GM12878 (cell line): Measurements from ENCODE around the gene CASP4. TPM values are rescaled to one million over a fixed set of nuclear protein-coding genes. Genes with fewer than 3 reads are reported as not detected.

Experiments used
- ATAC-seq: fragments of 200-7000 bp; cut with Tn5 transposase; 3 replicates; pipeline ENCODE4 v1.9.1; 2020; ENCODE audit warnings: mild to moderate bottlenecking, moderate library complexity
- BruUV-seq: library from RNA; stranded (reverse); fragments of 400-500 nt; replicated peaks from 2 replicates; lab custom pipeline; 2021; lab: Mats Ljungman, UMichigan
- CTCF ChIA-PET: fragments of 300-600 bp; sonication (Branson Sonifier 250); formaldehyde crosslinking; extraction: SDS; loops from one replicate; lab custom pipeline; 2021; ENCODE audit warnings: inconsistent platforms; lab: Yijun Ruan, JAX
- POLR2A ChIA-PET: fragments of 350-600 bp; formaldehyde crosslinking; extraction: SDS; loops from one replicate; lab custom pipeline; 2021; ENCODE audit warnings: inconsistent platforms; lab: Charles Lee
- RAD21 ChIA-PET: fragments of 300-600 bp; sonication (Branson Sonifier 250); formaldehyde crosslinking; loops from one replicate; lab custom pipeline; 2023; ENCODE audit warnings: antibody characterized with exemption; ENCODE audit not compliant: unreplicated experiment; lab: Charles Lee
- SMC1A ChIA-PET: fragments of 300-600 bp; sonication (Branson Sonifier 250); formaldehyde crosslinking; loops from one replicate; lab custom pipeline; 2023; ENCODE audit not compliant: unreplicated experiment, uncharacterized antibody; lab: Charles Lee
- DNase-seq: peaks from one replicate; pipeline ENCODE4 v3.0.0-alpha.2; 2011; ENCODE audit warnings: low read depth, low spot score
- FAIRE-seq: peaks from 3 replicates; lab custom pipeline; 2011; peaks lifted over from hg19 to GRCh38; lab: Jason Lieb, UNC
- H2AFZ ChIP-seq: 2 replicates; pipeline ENCODE4 v1.6.0; 2011; ENCODE audit warnings: low read depth, low read length, control low read depth; ENCODE audit not compliant: control insufficient read depth
- H3K27ac ChIP-seq: 2 replicates; pipeline ENCODE4 v1.5.1; 2011; ENCODE audit warnings: control low read depth; ENCODE audit not compliant: control insufficient read depth, insufficient read depth
- H3K27me3 ChIP-seq, 2 experiments: replicated peaks in 1 of 2; 2 replicates each; pipeline versions ENCODE4 v1.6.0 to v1.6.1; 2011; ENCODE audit warnings: low read length in 1 of 2; ENCODE audit not compliant: control insufficient read depth in 2 of 2, insufficient read depth in 2 of 2
- H3K36me3 ChIP-seq, 2 experiments: 2 replicates each; pipeline ENCODE4 v1.5.1; 2011; ENCODE audit warnings: low read length in 1 of 2; ENCODE audit not compliant: control insufficient read depth in 2 of 2, insufficient read depth in 2 of 2
- H3K4me1 ChIP-seq: 2 replicates; pipeline ENCODE4 v1.6.1; 2011; ENCODE audit warnings: mild to moderate bottlenecking, low read length, moderate library complexity, mixed read lengths; ENCODE audit not compliant: control insufficient read depth, insufficient read depth
- H3K4me2 ChIP-seq: 2 replicates; pipeline ENCODE4 v1.6.0; 2011; ENCODE audit warnings: control low read depth; ENCODE audit not compliant: control insufficient read depth, insufficient read depth
- H3K4me3 ChIP-seq: fragments of 200-600 bp; sonication (generic); 2 replicates; pipeline ENCODE4 v1.5.1; 2016
- H3K79me2 ChIP-seq: 2 replicates; pipeline ENCODE4 v1.6.0; 2011; ENCODE audit warnings: low read length; ENCODE audit not compliant: control insufficient read depth, insufficient read depth
- H3K9ac ChIP-seq: 2 replicates; pipeline ENCODE4 v1.8.0; 2011; ENCODE audit warnings: low read length, control low read depth, mixed read lengths; ENCODE audit not compliant: control insufficient read depth, insufficient read depth
- H3K9me3 ChIP-seq: replicated peaks from 3 replicates; pipeline ENCODE4 v1.5.1; 2011; ENCODE audit warnings: mild to moderate bottlenecking, low read length; ENCODE audit not compliant: control insufficient read depth, insufficient read depth
- H4K20me1 ChIP-seq: 2 replicates; pipeline ENCODE4 v1.6.0; 2011; ENCODE audit not compliant: control insufficient read depth, insufficient read depth
- BRCA1 ChIP-seq: IDR thresholded peaks from 2 replicates; pipeline ENCODE4 v1.6.1; 2011; ENCODE audit warnings: low read depth, low read length, improper control_type of control experiment
- CBX3 ChIP-seq: fragments of 200-600 bp; sonication (generic); IDR thresholded peaks from 2 replicates; pipeline ENCODE4 v1.6.1; 2016; ENCODE audit warnings: low read depth, borderline replicate concordance
- CEBPB ChIP-seq, 2 experiments: fragments of 150-350 bp in 1 of 2; IDR thresholded peaks; 2 replicates each; pipeline ENCODE4 v1.6.1; 2012 to 2014; ENCODE audit warnings: low read depth in 2 of 2, low read length in 2 of 2, borderline replicate concordance in 1 of 2, inconsistent platforms in 1 of 2
- CHD1 ChIP-seq: IDR thresholded peaks from 2 replicates; pipeline ENCODE4 v1.6.1; 2012; ENCODE audit warnings: low read depth, low read length, improper control_type of control experiment
- CREM ChIP-seq: IDR thresholded peaks from 2 replicates; pipeline ENCODE4 v1.6.1; 2014; ENCODE audit warnings: antibody characterized with exemption, low read depth
- FOS ChIP-seq: IDR thresholded peaks from 3 replicates; pipeline ENCODE4 v1.6.1; 2011; ENCODE audit warnings: borderline replicate concordance; ENCODE audit not compliant: insufficient read length; ENCODE audit errors: extremely low read depth
- HDGF ChIP-seq: fragments of 450-650 bp; IDR thresholded peaks from 2 replicates; pipeline ENCODE4 v1.6.1; 2016; ENCODE audit warnings: antibody characterized with exemption
- NR2C1 ChIP-seq: fragments of 450-650 bp; IDR thresholded peaks from 2 replicates; pipeline ENCODE4 v1.6.1; 2017; ENCODE audit warnings: antibody characterized with exemption, mild to moderate bottlenecking, moderate library complexity
- RAD51 ChIP-seq: fragments of 450-650 bp; IDR thresholded peaks from 2 replicates; pipeline ENCODE4 v1.6.1; 2016; ENCODE audit warnings: moderate library complexity, mild to moderate bottlenecking, inconsistent platforms
- WGBS: methylation state at CpG from one replicate; pipeline ENCODE4 v1.1.6; 2016; ENCODE audit warnings: low lambda C conversion rate; ENCODE audit not compliant: insufficient replicate concordance, insufficient coverage; ENCODE audit errors: missing lambda C conversion rate; 5-methylcytosine and 5-hydroxymethylcytosine counted together
- in situ Hi-C: fragments of 300-500 bp; cut with MboI; formaldehyde crosslinking; loops from 9 replicates; pipeline ENCODE4 v1.14.3; 2018; ENCODE audit warnings: mixed read lengths
- intact Hi-C: fragments of 100-400 bp; cut with micrococcal nuclease; formaldehyde crosslinking; loops from one replicate; pipeline ENCODE4 v1.14.2; 2022; ENCODE audit not compliant: unreplicated experiment
- polyA plus RNA-seq, 11 experiments: library from polyadenylated mRNA; depleted of rRNA in 4 of 11; unstranded in 6 of 11; stranded (reverse) in 5 of 11; fragments of >200 nt; fragmentation: Nextera tagmentation in 4 of 11; fragmentation: Illumina TruSeq in 1 of 11; extraction: Ambion mirVana in 4 of 11; extraction: Trizol in 1 of 11; gene quantifications; 1 replicate in 1 of 11; 2 replicates in 10 of 11; pipeline versions ENCODE4 v1.2.1 to v1.2.3, GENCODE V29; 2011 to 2016; ENCODE audit warnings: inconsistent platforms in 2 of 11, missing spikeins in 2 of 11, low read depth in 1 of 11
- total RNA-seq, 4 experiments: library from RNA; depleted of rRNA in 3 of 4; stranded (reverse); fragments of >200 nt in 3 of 4; fragmentation: Illumina TruSeq in 1 of 4; extraction: Trizol in 1 of 4; gene quantifications; 2 replicates each; pipeline versions ENCODE4 v1.2.1 to v1.2.3, GENCODE V29; 2013 to 2021
- TF ChIP-seq, protein P1 (sequence below): IDR thresholded peaks from 2 replicates; pipeline ENCODE4 v1.6.1; 2012; ENCODE audit warnings: improper control_type of control experiment, low read depth, low read length; ENCODE audit not compliant: insufficient replicate concordance
- TF ChIP-seq, protein P2 (sequence below): fragments of 450-650 bp; IDR thresholded peaks from 2 replicates; pipeline ENCODE4 v1.6.1; 2017; ENCODE audit warnings: mild to moderate bottlenecking, moderate library complexity
- TF ChIP-seq, protein P3 (sequence below): fragments of 450-650 bp; IDR thresholded peaks from 2 replicates; pipeline ENCODE4 v1.6.1; 2017; ENCODE audit warnings: borderline replicate concordance

Gene CASP4
- total and polyA plus RNA-seq, 10 of the 15 experiments (the other 5 are each of a cell fraction or from before 2014, with no cell fraction given): 25.3 to 113 (median 50.0) TPM

- TF ChIP-seq, protein P1, sequence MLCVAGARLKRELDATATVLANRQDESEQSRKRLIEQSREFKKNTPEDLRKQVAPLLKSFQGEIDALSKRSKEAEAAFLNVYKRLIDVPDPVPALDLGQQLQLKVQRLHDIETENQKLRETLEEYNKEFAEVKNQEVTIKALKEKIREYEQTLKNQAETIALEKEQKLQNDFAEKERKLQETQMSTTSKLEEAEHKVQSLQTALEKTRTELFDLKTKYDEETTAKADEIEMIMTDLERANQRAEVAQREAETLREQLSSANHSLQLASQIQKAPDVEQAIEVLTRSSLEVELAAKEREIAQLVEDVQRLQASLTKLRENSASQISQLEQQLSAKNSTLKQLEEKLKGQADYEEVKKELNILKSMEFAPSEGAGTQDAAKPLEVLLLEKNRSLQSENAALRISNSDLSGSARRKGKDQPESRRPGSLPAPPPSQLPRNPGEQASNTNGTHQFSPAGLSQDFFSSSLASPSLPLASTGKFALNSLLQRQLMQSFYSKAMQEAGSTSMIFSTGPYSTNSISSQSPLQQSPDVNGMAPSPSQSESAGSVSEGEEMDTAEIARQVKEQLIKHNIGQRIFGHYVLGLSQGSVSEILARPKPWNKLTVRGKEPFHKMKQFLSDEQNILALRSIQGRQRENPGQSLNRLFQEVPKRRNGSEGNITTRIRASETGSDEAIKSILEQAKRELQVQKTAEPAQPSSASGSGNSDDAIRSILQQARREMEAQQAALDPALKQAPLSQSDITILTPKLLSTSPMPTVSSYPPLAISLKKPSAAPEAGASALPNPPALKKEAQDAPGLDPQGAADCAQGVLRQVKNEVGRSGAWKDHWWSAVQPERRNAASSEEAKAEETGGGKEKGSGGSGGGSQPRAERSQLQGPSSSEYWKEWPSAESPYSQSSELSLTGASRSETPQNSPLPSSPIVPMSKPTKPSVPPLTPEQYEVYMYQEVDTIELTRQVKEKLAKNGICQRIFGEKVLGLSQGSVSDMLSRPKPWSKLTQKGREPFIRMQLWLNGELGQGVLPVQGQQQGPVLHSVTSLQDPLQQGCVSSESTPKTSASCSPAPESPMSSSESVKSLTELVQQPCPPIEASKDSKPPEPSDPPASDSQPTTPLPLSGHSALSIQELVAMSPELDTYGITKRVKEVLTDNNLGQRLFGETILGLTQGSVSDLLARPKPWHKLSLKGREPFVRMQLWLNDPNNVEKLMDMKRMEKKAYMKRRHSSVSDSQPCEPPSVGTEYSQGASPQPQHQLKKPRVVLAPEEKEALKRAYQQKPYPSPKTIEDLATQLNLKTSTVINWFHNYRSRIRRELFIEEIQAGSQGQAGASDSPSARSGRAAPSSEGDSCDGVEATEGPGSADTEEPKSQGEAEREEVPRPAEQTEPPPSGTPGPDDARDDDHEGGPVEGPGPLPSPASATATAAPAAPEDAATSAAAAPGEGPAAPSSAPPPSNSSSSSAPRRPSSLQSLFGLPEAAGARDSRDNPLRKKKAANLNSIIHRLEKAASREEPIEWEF: no peak
- no peak for TF ChIP-seq HDGF
- TF ChIP-seq CEBPB (IDR thresholded peaks at IDR 0.05; ENCODE audit: borderline replicate concordance in 1 of 2, low read depth in 2 of 2, low read length in 2 of 2): no peak
Observed at GRCh38 chr11:104956528-104956927, 11.8 kb downstream of the CASP4 start (continued).

DNA sequence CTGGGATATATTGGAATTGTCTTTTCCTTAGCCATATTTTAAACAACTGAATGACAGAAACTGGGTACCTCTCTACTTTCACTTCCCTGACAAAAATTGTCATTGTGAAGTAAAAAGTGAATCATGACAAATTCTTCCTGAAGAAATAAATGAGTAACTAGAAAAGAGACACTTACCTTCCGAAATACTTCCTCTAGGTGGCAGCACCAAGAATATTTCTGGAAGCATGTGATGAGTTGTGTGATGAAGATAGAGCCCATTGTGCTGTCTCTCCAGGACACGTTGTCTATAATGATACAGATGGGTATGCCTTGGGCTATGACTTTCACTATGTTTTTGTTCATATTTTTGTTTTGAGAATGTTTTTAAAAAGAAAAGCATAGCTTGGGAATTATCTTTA lies 21.5 kb downstream of the CASP4 start:
- peak; percentile 97 for ATAC-seq
- in situ Hi-C loops (no loop called here), intact Hi-C loops (loop anchor here (5.0 kb wide), 2 partner anchors 55 to 915 kb away; no protein-coding TSS in a partner anchor)
- Histone ChIP-seq H3K4me1 (no peaks in the 10 kb centered on the region), H3K27me3 (no peaks in the 10 kb centered on the region), H3K27ac (no peak overlapping the region), H3K4me2 (no peak overlapping the region), H3K79me2 (no peaks in the 10 kb centered on the region), H4K20me1 (no peaks in the 10 kb centered on the region), H3K36me3 (peaks cover 0 to 25% of the 10 kb centered on the region in 2 experiments; a peak in 2 of 4 replicates), H3K9ac (no peak overlapping the region), H2AFZ (no peak overlapping the region), H3K9me3 (no peaks in the 10 kb centered on the region), H3K4me3 (no peak overlapping the region)
- ChIA-PET RAD21 (interaction anchor here (1.8 to 2.1 kb wide), 2 partner anchors 11 to 20 kb away, joined by 5 read pairs; no protein-coding TSS in a partner anchor), CTCF (interaction anchor here (0.6 to 4.4 kb wide), 15 partner anchors 8 to 916 kb away, joined by 3 to 25 read pairs (median 4); partner anchors contain the start of gene CASP4), SMC1A (interaction anchor here (0.7 to 2.5 kb wide), 6 partner anchors 18 to 373 kb away, joined by 3 to 7 read pairs (median 4); partner anchors contain the start of gene CASP4), POLR2A (no interaction called here)
- 0% methylated on average over 2 of the region's 2 CpGs for WGBS
- no TSS peak for BruUV-seq
- FAIRE-seq: peak; percentile 62
- DNase-seq: peak; percentile 27
- TF ChIP-seq NR2C1 (no peak), CBX3 (no peak), BRCA1 (no peak), HDGF (no peak), RAD51 (no peak), CREM (no peak), CHD1 (no peak), FOS (no peak)
- TF ChIP-seq, protein P2, sequence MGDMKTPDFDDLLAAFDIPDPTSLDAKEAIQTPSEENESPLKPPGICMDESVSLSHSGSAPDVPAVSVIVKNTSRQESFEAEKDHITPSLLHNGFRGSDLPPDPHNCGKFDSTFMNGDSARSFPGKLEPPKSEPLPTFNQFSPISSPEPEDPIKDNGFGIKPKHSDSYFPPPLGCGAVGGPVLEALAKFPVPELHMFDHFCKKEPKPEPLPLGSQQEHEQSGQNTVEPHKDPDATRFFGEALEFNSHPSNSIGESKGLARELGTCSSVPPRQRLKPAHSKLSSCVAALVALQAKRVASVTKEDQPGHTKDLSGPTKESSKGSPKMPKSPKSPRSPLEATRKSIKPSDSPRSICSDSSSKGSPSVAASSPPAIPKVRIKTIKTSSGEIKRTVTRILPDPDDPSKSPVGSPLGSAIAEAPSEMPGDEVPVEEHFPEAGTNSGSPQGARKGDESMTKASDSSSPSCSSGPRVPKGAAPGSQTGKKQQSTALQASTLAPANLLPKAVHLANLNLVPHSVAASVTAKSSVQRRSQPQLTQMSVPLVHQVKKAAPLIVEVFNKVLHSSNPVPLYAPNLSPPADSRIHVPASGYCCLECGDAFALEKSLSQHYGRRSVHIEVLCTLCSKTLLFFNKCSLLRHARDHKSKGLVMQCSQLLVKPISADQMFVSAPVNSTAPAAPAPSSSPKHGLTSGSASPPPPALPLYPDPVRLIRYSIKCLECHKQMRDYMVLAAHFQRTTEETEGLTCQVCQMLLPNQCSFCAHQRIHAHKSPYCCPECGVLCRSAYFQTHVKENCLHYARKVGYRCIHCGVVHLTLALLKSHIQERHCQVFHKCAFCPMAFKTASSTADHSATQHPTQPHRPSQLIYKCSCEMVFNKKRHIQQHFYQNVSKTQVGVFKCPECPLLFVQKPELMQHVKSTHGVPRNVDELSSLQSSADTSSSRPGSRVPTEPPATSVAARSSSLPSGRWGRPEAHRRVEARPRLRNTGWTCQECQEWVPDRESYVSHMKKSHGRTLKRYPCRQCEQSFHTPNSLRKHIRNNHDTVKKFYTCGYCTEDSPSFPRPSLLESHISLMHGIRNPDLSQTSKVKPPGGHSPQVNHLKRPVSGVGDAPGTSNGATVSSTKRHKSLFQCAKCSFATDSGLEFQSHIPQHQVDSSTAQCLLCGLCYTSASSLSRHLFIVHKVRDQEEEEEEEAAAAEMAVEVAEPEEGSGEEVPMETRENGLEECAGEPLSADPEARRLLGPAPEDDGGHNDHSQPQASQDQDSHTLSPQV: no peak
- TF ChIP-seq, protein P3, sequence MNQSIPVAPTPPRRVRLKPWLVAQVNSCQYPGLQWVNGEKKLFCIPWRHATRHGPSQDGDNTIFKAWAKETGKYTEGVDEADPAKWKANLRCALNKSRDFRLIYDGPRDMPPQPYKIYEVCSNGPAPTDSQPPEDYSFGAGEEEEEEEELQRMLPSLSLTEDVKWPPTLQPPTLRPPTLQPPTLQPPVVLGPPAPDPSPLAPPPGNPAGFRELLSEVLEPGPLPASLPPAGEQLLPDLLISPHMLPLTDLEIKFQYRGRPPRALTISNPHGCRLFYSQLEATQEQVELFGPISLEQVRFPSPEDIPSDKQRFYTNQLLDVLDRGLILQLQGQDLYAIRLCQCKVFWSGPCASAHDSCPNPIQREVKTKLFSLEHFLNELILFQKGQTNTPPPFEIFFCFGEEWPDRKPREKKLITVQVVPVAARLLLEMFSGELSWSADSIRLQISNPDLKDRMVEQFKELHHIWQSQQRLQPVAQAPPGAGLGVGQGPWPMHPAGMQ: no peak
